Measurements from ENCODE around the gene DYNLT5.
A peak's percentile ranks its signal among the peaks of the same experiment; 100 is the strongest.
"Not testable (repeated sequence)": the region's sequence is repeated elsewhere in the genome, so short reads cannot be mapped to it uniquely, and the experiment has no call there.

DYNLT5 gene, protein sequence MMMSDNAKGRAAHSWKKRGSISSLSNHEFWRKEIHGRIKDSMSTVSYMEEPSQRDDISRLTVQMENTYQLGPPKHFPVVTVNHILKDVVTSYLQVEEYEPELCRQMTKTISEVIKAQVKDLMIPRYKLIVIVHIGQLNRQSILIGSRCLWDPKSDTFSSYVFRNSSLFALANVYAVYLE

DNA sequence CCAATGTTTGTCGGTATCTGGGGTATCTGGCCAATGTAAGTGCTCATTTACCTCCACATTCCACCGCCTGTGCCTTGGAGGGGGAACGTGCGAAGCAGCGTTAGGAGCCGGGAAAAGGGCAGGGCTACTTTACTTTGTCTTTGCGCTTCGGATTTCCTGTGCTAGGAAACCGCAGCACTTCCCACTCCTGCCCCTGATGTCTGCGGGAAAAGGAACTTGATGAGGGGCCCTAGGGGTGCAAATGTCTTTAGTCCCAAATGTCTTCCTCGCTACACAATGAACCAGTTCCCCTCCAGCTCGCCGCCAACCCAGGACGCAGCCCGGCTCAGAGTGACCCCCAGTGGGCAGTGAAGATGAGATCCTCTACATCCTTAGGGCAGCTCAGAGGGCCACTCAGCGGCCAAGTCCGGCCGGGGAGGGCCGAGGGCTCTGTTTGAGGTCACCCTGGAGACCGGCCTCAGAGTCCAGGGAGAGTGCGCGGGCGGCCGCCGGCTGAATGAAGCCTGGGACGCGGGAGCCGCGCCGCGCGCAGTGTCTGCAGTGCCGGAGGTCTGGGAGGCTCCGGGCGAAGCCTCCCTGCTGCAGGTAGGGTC, at the start of gene DYNLT5:
Gene DYNLT5, plus strand, starts transcription at position 460 of the 593 bp plus-strand sequence. CDS start 2,200 bp downstream, outside the sequence.
- peak; percentile 71 for DNase-seq

DNA sequence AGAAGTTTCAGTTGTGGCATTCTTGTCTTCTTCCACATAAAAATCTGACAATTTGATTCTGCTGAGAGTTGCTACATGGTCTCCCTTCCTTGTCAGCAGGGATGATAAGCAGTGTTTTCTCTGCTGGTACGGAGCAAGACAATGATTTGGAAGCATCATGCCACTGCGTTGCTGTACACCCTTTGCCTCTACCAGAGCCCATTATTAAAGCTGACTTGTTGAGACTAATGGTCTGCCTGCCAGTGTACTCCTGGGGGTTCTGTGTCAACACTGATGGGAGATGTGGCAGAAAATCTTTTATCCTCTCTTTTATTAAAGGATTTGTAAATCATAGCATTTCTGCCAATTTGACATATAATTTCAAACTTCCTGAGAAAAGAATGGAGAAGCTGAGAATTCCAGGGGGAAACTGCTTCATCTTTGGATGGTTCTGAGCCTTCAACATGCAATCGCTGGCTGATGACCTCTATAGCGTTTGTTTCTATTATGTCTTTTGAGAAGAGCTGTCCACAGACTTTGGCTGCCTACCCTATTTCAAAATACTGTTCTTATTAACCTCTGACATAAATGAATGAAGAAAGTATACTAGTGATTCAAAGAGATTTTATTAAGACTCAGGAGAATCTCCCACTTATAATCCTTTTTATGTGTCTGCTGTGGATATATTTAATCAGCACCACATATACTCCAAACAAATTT, 47.9 kb upstream of the DYNLT5 start:
- DNase-seq = no peak

DNA sequence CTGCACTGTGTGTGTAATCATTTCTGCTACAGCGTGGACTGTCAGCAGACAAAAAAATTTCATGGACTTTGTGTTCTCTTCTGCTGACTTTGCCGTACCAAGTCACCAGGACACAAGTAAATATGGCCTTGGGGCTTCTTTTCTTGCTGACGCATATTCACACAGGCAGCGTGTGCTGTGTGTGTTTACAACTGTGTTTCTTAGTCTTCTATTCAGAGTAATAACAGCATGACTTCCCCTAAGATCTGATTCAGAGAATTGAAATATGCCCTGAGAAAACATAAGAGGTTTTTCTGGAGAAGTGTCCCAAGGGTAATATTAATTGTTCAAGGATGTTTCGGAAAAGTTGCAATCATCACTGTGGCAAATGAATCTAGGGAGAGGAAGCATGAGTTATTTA, 47.1 kb upstream of the DYNLT5 start:
- no peak for DNase-seq

DNA sequence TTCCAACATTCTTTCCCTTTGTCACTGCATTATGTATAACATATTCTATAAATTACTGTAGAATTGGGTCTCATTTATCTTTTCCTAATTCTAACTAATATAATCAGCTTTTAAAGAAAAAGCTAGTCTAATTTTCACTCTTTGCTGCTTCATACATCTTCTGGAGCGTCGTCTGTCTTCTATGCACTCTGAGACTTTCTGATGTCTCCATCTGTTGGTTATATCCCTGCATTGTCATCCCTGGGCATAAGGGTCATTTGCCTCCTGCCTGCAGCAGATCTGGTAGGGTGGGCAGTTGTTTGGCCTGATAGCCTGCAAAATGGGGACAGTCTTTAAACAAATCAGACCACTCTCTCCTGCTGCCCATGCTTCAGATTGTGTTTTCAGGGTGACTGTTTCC, 40.8 kb upstream of the DYNLT5 start:
- no peak for DNase-seq

DNA sequence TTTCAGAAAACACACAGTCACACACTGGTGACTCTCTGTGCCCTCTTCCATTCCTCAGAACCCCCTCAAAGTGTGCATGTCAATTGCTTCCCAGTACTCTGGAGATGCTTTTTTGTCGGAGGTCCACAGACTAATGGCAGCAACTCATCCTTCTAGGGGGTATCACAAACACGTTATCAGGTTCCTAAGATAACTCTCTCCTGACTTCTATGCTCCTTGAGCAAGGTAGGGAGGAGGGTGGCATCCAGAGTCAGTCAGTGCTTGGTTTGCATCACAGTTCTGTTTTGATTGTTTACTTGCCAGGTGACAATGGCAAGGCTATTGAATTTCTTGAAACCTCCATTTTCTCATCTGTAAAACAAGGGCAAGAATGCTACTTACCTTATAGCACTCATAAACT, 39.4 kb upstream of the DYNLT5 start:
- no peak for DNase-seq

DNA sequence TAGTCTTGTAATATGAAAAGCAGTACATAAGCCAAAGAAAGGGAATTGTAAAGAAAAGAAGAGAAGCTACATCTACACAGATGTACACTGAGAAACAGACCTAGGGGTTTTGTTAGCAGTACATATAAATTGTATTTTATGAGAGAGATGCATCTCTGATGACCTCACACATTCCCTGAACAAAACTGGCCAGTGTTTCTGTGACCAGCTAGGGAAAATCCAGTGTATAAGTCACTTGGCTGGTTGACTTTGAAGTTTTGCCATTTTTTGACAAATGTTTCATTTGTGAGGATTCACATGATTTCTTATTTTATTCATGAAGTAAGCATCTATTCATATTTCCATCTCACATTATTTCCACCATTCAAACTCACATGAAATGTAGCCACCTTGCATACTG, 28.3 kb upstream of the DYNLT5 start:
- peak; percentile 31 for DNase-seq

DNA sequence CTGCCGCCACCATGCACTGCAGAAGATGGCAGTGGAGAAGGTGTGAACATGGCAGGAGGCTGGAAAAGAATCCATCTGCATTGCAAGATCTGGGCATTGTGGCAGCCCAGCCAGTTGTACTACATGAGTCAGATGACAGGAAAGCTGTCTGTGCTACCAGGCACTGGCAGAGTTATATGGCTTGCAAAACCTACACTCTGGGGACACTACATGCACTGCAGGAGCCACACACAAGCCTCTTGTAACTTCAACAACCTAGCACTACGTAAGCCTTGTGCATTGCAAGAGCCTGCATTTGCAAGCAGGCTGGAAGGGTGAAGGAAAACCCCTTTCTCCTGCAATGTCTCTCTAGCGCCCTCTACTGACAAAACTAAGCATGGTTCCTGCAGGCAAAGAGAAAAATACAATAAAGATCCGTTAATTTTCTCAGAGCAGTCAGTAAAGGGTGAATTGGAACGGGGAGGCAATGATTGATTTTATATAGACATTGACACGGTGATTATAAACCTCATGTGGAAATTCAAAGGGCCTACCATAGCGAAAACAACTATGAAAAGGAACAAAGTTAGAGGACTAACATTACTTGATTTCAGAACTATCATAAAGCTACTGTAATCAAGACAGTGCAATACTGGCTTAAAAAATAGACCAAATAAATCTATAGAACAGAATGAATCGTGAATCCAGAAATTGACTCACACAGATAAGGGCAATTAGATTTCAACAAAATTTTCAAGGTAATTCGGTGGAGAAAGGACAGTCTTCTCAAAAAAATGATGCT, 26.2 kb upstream of the DYNLT5 start:
- DNase-seq = peak; percentile 92

DNA sequence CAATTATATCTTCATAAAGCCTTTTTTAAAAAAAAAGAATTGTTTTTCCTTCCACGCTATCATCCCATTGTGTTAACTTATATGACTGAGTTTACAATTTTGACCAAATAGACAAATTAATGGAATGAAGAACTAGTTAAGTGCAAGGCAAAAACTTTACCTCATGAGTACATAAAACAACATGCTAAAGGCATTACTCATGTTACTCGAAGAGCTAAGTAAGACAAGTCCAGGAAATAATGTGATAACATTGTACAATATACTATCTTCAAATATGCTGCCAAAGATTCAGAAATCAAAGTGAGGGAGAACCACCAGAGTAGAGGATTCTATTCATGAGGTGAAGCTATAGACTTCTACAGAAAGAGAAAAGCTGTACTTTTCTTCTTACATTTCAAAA, 24.2 kb upstream of the DYNLT5 start:
- no peak for DNase-seq

DNA sequence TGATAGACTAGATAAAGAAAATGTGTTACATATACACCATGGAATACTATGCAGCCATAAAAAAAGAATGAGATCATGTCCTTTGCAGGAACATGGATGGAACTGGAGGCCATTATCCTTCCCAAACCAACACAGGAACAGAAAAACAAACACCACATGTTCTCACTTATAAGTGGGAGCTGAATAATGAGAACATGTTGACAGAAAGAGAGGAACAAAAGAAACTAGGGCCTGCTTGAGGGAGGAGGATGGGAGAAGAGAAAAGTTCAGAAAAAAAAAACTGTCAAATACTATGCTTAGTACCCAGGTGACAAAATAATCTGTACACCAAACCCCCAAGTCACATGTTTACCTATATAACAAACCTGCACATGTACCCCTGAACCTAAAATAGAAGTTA, 23.5 kb upstream of the DYNLT5 start:
- not testable (repeated sequence) for DNase-seq

DNA sequence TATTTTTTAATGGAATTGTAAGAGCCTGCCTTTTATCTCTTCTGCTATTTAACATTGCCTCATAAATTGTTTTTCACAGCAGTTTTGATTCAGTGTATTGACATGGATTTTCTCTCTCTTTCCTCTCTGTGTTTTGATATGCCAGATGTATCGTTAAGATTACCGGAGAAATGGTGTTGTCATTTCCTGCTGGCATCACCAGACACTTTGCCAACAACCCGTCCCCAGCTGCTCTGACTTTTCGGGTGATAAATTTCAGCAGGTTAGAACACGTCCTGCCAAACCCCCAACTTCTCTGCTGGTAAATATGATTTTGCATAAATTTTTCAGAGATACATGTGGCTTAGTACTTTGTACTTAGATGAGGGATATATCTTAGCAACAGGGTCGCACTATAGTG, 23.1 kb upstream of the DYNLT5 start:
- DNase-seq = no peak

DNA sequence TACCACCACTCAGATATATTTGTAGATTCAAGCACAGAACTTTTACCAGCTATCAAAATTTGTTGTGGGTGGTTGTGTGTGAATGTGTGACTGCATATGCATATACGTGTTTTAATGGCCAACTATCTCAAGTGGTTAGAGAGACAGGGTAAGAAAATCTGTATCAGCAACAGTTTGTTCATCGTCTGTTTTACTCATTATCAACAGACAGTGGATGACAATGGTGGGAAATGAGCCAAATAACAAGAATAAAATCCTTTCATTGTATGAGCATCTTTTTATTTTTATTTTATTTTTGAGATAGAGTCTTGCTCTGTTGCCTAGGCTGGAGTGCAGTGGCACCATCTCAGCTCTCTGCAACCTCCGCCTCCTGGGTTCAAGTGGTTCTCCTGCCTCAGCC, 22.7 kb upstream of the DYNLT5 start:
- DNase-seq = no peak

DNA sequence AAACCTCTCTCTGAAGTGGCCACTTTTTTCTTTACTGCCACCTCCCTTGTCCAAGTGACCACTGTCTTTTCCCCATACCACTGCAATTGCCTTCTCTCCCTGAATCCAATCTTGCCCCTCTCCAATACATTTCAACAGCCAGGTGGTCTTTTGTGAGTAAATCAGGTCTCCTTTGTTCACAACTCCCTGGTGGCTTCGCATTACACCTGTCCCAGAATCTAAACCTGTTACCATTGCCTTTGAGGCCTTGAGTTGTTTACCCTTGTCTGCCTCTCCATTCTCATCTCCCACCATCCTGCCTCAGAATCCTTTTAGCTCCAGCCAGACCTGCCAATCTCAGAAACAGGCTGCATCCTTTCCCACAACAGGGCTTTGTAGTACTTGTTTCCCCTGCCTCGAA, 21.8 kb upstream of the DYNLT5 start:
- DNase-seq = no peak

DNA sequence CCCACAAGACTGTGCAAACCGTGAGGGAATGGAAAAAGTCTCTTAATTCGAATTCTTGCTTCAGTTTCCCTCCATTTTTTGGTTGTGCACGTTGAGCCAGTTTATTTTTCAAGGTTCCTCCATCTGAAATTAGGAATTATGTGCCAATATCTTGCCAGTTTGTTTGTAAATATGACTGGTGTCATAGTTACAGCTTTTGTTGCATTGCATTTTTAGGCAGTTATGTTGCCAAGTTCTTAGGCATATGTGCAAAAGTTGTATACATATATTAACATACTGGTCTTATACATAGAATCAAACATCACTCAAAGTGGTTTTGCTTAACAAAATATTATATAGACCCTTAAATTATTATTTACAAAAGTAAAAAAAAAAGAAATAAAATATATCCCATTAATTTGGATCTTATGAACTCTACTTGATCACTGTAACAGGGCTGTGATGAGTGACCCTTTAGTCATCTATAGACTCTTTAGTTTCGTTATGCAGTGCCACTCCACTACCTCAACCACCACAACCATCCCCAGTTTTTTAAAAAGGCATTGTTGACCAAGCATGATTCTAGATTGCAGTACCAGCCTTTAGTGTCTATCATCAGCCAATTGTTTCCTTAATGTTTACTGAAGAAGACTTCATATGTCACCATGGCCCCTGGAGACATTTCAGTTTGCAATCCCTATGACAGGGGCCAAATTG, 20.9 kb upstream of the DYNLT5 start:
- DNase-seq = peak; percentile 62

DNA sequence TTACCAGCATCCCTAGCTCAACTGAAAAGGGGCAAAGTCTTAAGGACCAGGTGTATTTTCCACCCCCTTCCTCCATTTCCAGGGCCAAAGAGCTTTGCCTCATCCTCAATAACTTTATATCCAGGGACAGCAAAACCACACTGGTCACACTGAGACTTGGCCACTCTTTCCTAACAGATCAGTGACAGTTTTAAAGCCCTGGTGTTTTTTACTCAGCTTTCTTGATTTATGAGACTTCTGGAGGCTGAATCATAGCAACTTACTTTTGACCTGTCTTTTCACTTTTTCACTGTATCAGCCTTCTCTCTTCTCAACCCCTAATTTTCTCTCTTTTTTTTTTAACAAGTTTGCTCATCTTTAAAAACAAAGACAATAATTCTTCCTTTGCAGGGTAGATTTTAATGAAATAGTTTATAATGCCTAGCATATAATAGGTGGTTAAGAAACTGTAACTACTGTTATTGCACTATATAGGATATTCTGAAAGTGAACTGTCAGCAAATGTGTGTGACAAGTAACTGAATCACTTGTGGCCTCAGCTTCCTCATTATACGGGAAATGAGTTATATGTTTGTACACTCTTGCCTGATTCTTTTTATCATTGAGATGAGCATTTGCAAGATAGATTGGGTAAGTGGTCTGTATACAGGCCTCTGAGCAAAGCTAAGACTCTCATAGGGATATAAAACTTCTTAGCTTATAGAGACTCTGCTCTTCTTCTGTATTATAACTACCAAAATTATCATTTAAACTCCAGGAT, 19.7 kb upstream of the DYNLT5 start:
- peak; percentile 87 for DNase-seq

DNA sequence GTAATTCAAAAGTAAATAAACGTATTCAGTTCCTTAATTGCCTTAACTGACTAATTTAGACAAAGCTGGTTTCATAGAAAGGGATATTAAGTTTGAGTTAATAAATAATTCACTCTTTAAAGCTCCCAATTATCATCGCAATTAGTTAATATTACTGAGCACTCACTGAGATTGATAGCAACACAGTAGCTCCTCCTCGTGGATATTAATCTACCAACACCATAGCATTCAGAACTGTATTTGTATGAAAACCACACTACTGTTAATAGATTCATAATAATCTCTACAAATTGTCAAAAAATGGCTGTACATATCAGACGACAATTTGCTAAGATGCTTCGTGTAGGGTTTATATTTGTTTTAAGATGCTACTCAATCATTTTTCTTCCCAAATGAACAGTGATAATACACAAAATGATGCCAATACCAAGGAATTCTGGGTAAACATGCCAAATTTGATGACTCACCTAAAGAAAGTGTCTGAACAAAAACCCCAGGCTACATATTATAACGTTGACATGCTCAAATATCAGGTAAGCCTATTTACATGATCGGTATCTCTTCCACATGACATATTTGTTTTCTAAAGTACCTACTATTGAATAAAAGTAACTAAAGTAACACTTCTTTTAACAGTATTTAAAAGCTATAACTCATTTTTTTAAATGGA, 18.8 kb upstream of the DYNLT5 start:
- no peak for DNase-seq

DNA sequence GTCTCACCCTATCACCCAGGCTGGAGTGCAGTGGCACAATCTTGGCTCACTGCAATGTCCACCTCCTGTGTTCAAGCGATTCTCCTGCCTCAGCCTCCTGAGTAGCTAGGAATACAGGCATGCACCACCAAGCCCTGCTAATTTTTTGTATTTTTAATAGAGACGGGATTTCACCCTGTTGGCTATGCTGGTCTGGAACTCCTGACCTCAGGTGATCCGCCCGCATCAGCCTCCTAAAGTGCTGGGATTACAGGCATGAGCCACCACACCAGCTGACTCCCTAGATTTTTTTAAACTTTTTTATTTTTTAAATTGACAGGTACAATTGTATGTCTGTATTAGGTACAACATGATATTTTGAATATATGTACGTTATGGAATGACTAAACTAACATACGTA, 17.7 kb upstream of the DYNLT5 start:
- not testable (repeated sequence) for DNase-seq

DNA sequence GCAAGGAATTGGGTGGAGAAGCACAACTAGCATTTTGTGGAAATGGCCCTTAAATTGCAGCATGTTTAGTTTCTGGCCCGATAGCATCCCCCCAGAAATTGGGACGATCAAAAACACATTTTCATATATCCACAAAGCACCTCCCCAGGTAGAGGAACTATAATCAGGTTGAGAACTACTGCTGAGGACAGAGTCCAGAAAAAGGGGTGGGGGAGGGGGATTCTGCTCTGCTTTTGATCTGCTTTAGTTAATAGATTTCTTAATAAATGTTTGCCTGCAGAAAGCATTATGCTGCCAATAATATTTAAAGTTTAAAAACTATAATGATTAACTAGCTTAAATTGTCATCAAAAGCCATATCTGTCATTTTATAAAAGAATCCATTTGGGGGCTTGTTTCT, 14.4 kb upstream of the DYNLT5 start:
- DNase-seq = no peak

DNA sequence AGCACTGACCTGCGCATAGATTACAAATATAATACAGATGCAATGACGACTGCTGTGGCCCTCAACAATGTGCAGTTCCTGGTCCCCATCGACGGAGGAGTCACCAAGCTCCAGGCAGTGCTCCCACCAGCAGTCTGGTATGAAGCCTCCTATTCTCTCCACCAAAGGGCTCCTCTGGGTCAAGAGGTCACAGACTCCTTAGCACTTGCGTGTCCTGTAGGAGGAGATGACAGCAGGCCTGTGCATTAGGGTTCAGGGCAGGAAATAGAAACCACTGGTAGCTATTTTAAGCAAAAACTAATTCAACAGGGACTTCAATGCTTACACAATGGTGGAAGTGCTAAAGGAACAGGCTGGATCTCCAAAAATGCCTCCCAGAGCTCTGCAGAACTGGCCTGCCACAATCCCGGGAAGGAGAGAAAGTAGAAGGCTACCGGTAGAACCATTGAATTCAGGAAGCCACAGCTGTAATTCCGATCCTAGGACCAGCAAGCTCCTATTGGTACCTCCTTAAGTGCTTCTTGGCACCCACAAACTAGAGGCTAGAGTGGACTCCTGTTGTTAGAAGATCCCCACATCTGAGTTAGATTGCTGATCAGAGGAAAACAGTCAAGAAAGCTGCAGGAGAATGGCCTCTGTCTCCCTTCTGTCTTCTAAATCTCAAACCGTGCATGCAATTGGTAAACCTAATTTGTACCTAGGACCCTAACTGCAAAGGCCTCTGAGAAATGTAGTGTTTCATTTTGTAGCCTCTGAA, 12.7 kb upstream of the DYNLT5 start:
- DNase-seq = peak; percentile 58

DNA sequence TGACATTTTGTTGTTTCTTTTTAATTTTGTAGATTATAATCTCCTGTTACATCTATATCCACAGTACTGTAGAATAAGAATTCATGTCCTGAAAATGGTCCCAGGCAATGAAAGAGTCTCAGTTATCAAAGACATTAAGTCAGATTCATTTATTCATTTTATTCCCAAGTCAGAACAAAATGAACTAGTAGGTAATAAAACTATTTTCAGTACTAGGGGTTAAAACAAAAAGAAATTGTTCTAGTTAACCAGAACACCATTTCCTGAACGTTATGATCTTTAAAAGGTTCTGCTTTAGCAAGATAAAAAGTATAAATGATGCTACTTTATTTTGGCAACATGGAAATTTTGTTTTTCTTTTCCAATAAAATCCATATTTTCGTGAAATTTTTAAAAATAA, 6.8 kb upstream of the DYNLT5 start:
- no peak for DNase-seq

DNA sequence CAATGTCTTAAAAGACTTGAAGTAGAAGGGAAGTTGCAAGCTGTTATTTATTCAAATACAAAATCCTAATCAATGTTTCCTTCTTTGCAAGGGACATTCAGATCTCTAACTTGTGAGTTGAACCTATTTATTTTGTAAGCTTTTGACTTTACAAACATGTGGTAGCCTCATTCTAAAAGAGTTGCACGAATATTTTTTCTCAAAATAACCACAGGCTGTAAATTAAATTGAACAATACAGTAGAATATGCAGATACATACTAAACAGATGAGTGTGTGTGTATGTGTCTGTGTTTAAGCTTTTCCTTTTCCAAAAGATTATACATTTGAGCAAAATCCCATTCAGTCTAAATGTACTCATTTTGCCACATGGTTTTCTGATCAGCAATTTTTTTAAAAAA, 4.8 kb upstream of the DYNLT5 start:
- DNase-seq = no peak

DNA sequence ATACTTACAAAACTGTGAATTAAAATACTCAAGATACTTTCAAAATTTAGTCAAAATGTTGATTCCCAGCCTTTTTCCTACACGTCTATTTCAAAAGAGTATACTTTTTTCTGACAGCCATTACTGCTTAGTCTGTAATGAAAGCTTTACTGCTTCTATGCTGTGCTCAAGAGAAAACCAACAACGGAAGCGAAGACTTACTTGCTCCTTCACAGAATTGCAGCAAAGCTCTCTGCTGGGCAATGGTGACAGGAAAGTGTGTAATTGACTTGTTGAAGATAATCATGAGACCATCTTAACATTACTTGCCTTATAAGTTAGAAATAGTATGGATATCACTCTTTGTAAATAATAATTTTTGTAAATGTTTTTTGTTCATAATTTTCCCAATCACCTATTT, 1.7 kb upstream of the DYNLT5 start:
- DNase-seq = peak; percentile 35

All from suppressor macrophage treated with lipopolysaccharide for 4 hours (primary cell).